ENCODE results near the gene MYO5B.
"Not testable (repeated sequence)": the region's sequence is repeated elsewhere in the genome, so short reads cannot be mapped to it uniquely, and the experiment has no call there.

Gene MYO5B

GRCh38 chr18:49846718-49847470, 348.1 kb downstream of the MYO5B start:
- no peak for DNase-seq

GRCh38 chr18:49846361-49846662, 348.6 kb downstream of the MYO5B start:
- DNase-seq, result no peak

- DNase-seq, result no peak
These were observed 349.2 kb downstream of the MYO5B start for GRCh38 chr18:49845629-49846360.

- no peak for DNase-seq
These were observed 350.0 kb downstream of the MYO5B start for GRCh38 chr18:49844903-49845302.

GRCh38 chr18:49843778-49844625, 350.9 kb downstream of the MYO5B start:
- no peak for DNase-seq

- no peak for DNase-seq
These were observed 351.8 kb downstream of the MYO5B start for GRCh38 chr18:49843131-49843530.

- no peak for DNase-seq
These were observed 352.3 kb downstream of the MYO5B start for GRCh38 chr18:49842656-49843055.

GRCh38 chr18:49841236-49842217, 353.4 kb downstream of the MYO5B start:
- DNase-seq, result no peak

GRCh38 chr18:49839012-49839411, 355.9 kb downstream of the MYO5B start:
- DNase-seq, result no peak

GRCh38 chr18:49838381-49838780, 356.6 kb downstream of the MYO5B start:
- no peak for DNase-seq

- DNase-seq, result no peak
These were observed 357.1 kb downstream of the MYO5B start for GRCh38 chr18:49837889-49838288.

GRCh38 chr18:49837316-49837835, 357.6 kb downstream of the MYO5B start:
- not testable (repeated sequence) for DNase-seq

- DNase-seq, result no peak
These were observed 359.5 kb downstream of the MYO5B start for GRCh38 chr18:49835405-49835804.

- DNase-seq, result no peak
These were observed 360.7 kb downstream of the MYO5B start for GRCh38 chr18:49834258-49834657.

- no peak for DNase-seq
These were observed 361.1 kb downstream of the MYO5B start for GRCh38 chr18:49833814-49834213.

- DNase-seq, result no peak
These were observed 362.7 kb downstream of the MYO5B start for GRCh38 chr18:49832221-49832647.

GRCh38 chr18:49827996-49828395, 367.0 kb downstream of the MYO5B start:
- no peak for DNase-seq

GRCh38 chr18:49819823-49820671, 374.9 kb downstream of the MYO5B start:
- DNase-seq, result peak; percentile 46

GRCh38 chr18:49819071-49819662, 375.8 kb downstream of the MYO5B start:
- DNase-seq, result no peak

- no peak for DNase-seq
These were observed 377.0 kb downstream of the MYO5B start for GRCh38 chr18:49817947-49818346.

- no peak for DNase-seq
These were observed 379.0 kb downstream of the MYO5B start for GRCh38 chr18:49815927-49816326.

All from stimulated activated CD8-positive, alpha-beta memory T cell treated with anti-CD3 and anti-CD28 coated beads, Interleukin-4, amount 100 ng/mL, for 48 hours (primary cell).